ENCODE data around the gene CLCN7.
A peak's percentile ranks its signal among the peaks of the same experiment; 100 is the strongest.

The CLCN7 gene

DNA sequence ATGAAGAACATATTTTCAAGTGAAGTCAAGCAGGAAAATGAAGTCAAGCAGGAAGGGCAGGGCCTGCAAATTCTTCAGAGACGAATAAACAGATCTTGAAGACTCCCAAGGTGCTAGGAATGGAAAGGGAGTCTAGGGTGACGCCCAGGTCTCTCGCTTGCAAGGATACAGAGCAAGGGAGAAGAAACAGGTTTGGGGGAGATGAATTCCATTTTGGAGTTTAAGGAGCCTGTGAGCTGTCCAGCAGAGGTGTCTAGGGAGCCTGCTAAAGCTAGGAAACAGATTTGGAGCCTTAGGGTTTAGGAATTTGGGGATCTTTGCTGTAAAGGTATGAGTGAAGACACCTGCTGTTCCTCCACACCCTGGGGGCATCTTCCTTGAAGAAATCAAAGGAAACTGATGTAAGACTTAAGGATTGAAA lies 58.3 kb downstream of the CLCN7 start:
- H2AFZ ChIP-seq (ENCODE audit: low read depth, low read length), result no peak overlapping the region
- peaks cover 4% of the 10 kb centered on the region for H4K20me1 ChIP-seq (ENCODE audit: insufficient read depth, low read length)
- no peak for TF ChIP-seq EZH2phosphoT487 (IDR thresholded peaks at IDR 0.05; ENCODE audit: low read depth)
- TF ChIP-seq, protein P1, sequence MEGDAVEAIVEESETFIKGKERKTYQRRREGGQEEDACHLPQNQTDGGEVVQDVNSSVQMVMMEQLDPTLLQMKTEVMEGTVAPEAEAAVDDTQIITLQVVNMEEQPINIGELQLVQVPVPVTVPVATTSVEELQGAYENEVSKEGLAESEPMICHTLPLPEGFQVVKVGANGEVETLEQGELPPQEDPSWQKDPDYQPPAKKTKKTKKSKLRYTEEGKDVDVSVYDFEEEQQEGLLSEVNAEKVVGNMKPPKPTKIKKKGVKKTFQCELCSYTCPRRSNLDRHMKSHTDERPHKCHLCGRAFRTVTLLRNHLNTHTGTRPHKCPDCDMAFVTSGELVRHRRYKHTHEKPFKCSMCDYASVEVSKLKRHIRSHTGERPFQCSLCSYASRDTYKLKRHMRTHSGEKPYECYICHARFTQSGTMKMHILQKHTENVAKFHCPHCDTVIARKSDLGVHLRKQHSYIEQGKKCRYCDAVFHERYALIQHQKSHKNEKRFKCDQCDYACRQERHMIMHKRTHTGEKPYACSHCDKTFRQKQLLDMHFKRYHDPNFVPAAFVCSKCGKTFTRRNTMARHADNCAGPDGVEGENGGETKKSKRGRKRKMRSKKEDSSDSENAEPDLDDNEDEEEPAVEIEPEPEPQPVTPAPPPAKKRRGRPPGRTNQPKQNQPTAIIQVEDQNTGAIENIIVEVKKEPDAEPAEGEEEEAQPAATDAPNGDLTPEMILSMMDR (IDR thresholded peaks at IDR 0.05; ENCODE audit: low read depth, low read length), result no peak
- no peak overlapping the region for H3K9ac ChIP-seq (ENCODE audit: low read length)
- H3K27ac ChIP-seq (ENCODE audit: low read length), result no peak overlapping the region; the same call in 1 of the 2 replicates
- no peak overlapping the region for H3K4me3 ChIP-seq (ENCODE audit: low read length)
- H3K79me2 ChIP-seq (ENCODE audit: low read length), result peaks cover 41% of the 10 kb centered on the region
- H3K4me1 ChIP-seq (ENCODE audit: low read length), result peaks cover 7% of the 10 kb centered on the region; the same call in 1 of the 2 replicates
- no peaks in the 10 kb centered on the region for H3K9me3 ChIP-seq (ENCODE audit: insufficient read depth, low read length)
- H3K36me3 ChIP-seq (replicated peaks; ENCODE audit: low read depth, low read length), result peaks cover 13% of the 10 kb centered on the region
- no peaks in the 10 kb centered on the region for H3K27me3 ChIP-seq (ENCODE audit: low read depth, low read length)
- H3K4me2 ChIP-seq (ENCODE audit: low read length), result no peak overlapping the region

DNA sequence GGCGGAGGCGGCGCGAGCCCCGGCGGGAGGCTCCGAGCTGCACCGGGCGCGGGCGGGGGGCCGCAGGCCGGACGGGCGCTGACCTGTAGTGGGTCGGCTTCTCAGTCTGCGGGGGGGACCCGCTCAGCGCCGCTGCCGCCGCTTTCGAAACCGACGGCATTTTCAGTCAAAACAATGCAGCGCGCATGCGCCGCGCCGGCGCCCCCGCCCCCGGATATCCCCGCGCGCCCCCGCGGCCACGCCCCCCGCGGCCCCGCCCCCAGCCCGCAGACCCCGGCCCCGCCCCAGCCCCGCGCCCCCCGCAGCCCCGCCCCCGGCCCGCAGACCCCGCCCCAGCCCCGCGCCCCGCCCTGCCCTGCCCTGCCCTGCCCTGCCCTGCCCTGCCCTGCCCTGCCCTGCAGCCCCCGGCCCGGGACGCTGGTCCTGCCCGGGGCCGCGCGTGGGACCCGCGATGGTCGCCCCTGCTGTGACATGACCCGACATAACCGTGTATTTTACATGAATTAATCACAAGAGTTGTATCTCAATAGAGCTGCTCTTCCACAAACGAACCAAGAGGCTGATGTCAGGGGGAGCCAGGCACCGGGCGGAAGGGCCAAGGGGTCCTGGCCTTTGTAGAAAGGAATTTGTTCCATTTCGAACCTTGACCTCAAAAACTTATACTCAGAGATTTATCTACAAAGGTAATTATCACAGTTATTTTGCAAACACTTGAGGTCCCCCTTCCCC lies 60.1 kb downstream of the CLCN7 start, which contains the start of gene UNKL:
Gene UNKL (minus strand): TSS at position 173 of the 729 bp plus-strand sequence. CDS start 13 bp downstream, at position 160.
- Histone ChIP-seq H3K27me3 (ENCODE audit: low read depth, low read length) (no peaks in the 10 kb centered on the region), H3K79me2 (ENCODE audit: low read length) (peaks cover 33% of the 10 kb centered on the region), H3K9me3 (ENCODE audit: insufficient read depth, low read length) (no peaks in the 10 kb centered on the region), H4K20me1 (ENCODE audit: insufficient read depth, low read length) (peaks cover 7% of the 10 kb centered on the region), H3K4me2 (ENCODE audit: low read length) (peak within 1 kb of the TSS; percentile 85), H2AFZ (ENCODE audit: low read depth, low read length) (no peak within 1 kb of the TSS), H3K27ac (ENCODE audit: low read length) (peak within 1 kb of the TSS; percentile 71), H3K4me1 (ENCODE audit: low read length) (peaks cover 5% of the 10 kb centered on the region; the same call in 1 of the 2 replicates), H3K36me3 (replicated peaks; ENCODE audit: low read depth, low read length) (peaks cover 17% of the 10 kb centered on the region), H3K9ac (ENCODE audit: low read length) (peak within 1 kb of the TSS; percentile 87), H3K4me3 (ENCODE audit: low read length) (peak within 1 kb of the TSS; percentile 88)
- no peak for TF ChIP-seq EZH2phosphoT487 (IDR thresholded peaks at IDR 0.05; ENCODE audit: low read depth)
- TF ChIP-seq, protein P1 (IDR thresholded peaks at IDR 0.05; ENCODE audit: low read depth, low read length), result no peak

GRCh38 chr16:1413684-1414531 lies 60.9 kb downstream of the CLCN7 start:
- peak overlapping the region; percentile 72 for H3K4me2 ChIP-seq (ENCODE audit: low read length)
- no peaks in the 10 kb centered on the region for H3K27me3 ChIP-seq (ENCODE audit: low read depth, low read length)
- H3K4me3 ChIP-seq (ENCODE audit: low read length), result peak overlapping the region; percentile 88
- H3K9me3 ChIP-seq (ENCODE audit: insufficient read depth, low read length), result no peaks in the 10 kb centered on the region
- H3K36me3 ChIP-seq (replicated peaks; ENCODE audit: low read depth, low read length), result peaks cover 17% of the 10 kb centered on the region
- H3K79me2 ChIP-seq (ENCODE audit: low read length), result peaks cover 27% of the 10 kb centered on the region
- TF ChIP-seq, protein P1 (IDR thresholded peaks at IDR 0.05; ENCODE audit: low read depth, low read length), result peak; percentile 73
- no peak for TF ChIP-seq EZH2phosphoT487 (IDR thresholded peaks at IDR 0.05; ENCODE audit: low read depth)
- peaks cover 13% of the 10 kb centered on the region for H4K20me1 ChIP-seq (ENCODE audit: insufficient read depth, low read length)
- peaks cover 3% of the 10 kb centered on the region; the same call in 1 of the 2 replicates for H3K4me1 ChIP-seq (ENCODE audit: low read length)
- H3K27ac ChIP-seq (ENCODE audit: low read length), result peak overlapping the region; percentile 63
- peak overlapping the region; percentile 87 for H3K9ac ChIP-seq (ENCODE audit: low read length)
- no peak overlapping the region for H2AFZ ChIP-seq (ENCODE audit: low read depth, low read length)

DNA sequence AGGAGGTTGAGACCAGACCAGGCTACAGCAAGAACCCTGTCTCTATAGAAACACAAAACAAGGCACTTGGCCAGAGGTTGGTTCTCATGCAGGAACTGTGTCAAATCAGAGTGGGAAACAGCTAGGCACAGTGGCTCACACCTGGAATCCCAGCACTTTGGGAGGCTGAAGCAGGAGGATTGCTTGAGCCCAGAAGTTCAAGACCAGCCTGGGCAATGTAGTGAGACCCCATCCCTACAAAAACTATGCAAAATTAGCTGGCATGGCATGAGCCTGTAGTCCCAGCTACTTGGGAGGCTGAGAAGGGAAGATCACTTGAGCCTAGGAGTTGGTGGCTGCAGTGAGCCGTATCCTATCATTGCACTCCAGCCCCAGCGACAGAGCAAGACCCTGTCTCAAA lies 62.0 kb downstream of the CLCN7 start:
- H3K79me2 ChIP-seq (ENCODE audit: low read length), result peaks cover 24% of the 10 kb centered on the region

More for the DNA sequence above, 62.0 kb downstream of the CLCN7 start:
- Histone ChIP-seq H3K36me3 (replicated peaks; ENCODE audit: low read depth, low read length) (peaks cover 15% of the 10 kb centered on the region), H3K4me2 (ENCODE audit: low read length) (no peak overlapping the region), H3K27ac (ENCODE audit: low read length) (no peak overlapping the region), H4K20me1 (ENCODE audit: insufficient read depth, low read length) (peaks cover 19% of the 10 kb centered on the region), H3K4me1 (ENCODE audit: low read length) (peaks cover 8% of the 10 kb centered on the region; the same call in 1 of the 2 replicates), H3K9ac (ENCODE audit: low read length) (no peak overlapping the region), H3K9me3 (ENCODE audit: insufficient read depth, low read length) (no peaks in the 10 kb centered on the region), H3K4me3 (ENCODE audit: low read length) (no peak overlapping the region), H3K27me3 (ENCODE audit: low read depth, low read length) (no peaks in the 10 kb centered on the region), H2AFZ (ENCODE audit: low read depth, low read length) (no peak overlapping the region)
- TF ChIP-seq EZH2phosphoT487 (IDR thresholded peaks at IDR 0.05; ENCODE audit: low read depth), result no peak
- TF ChIP-seq, protein P1 (IDR thresholded peaks at IDR 0.05; ENCODE audit: low read depth, low read length), result no peak

Measured in OCI-LY3 (cell line).